ENCODE measurements around the gene HS6ST2. TPM values are rescaled to one million over a fixed set of nuclear protein-coding genes. Genes with fewer than 3 reads are reported as not detected.

Gene HS6ST2
- polyA plus RNA-seq, 1 donor (not counting 4 experiments of a cell fraction or from before 2014, with no cell fraction given) = 0.43 TPM

GRCh38 chrX:132609362-132609848 lies 349.0 kb downstream of the HS6ST2 start:
- Histone ChIP-seq H3K4me2 (ENCODE audit: control insufficient read depth, extremely low read depth, insufficient read depth, low read depth, low read length) (no peak overlapping the region), H3K9ac (ENCODE audit: control insufficient read depth, extremely low read depth, insufficient read depth, low read length) (no peak overlapping the region), H3K27ac (ENCODE audit: control insufficient read depth, insufficient read depth, low read length) (no peak overlapping the region), H3K9me1 (ENCODE audit: control insufficient read depth, extremely low read depth, insufficient read depth, low read length) (no peaks in the 10 kb centered on the region), H4K20me1 (ENCODE audit: control insufficient read depth, extremely low read depth, insufficient read depth, low read length) (no peaks in the 10 kb centered on the region), H3K36me3 (ENCODE audit: control insufficient read depth in 2 of 2, extremely low read depth in 1 of 2, insufficient read depth in 2 of 2, low read length in 2 of 2) (no peaks in the 10 kb centered on the region), H3K79me2 (ENCODE audit: control insufficient read depth, insufficient read depth, low read length) (no peaks in the 10 kb centered on the region), H3K27me3 (ENCODE audit: control insufficient read depth, extremely low read depth, insufficient read depth, low read length) (no peaks in the 10 kb centered on the region), H2AFZ (ENCODE audit: control insufficient read depth, low read length) (no peak overlapping the region), H3K4me1 (ENCODE audit: control insufficient read depth, extremely low read depth, insufficient read depth, low read length) (no peaks in the 10 kb centered on the region), H3K4me3 (ENCODE audit: control insufficient read depth in 2 of 3, extremely low read depth in 1 of 3, insufficient read depth in 2 of 3, low read depth in 1 of 3, low read length in 3 of 3) (no peak overlapping the region), H3K9me3 (ENCODE audit: control insufficient read depth, low read depth, low read length) (no peaks in the 10 kb centered on the region)
- no peak for DNase-seq (ENCODE audit: low read depth, low spot score)
- TF ChIP-seq EZH2 (IDR thresholded peaks at IDR 0.05; ENCODE audit: low read length) = no peak
- no peak for TF ChIP-seq CTCF (optimal IDR thresholded peaks at IDR 0.05 in 1 of 3, IDR thresholded peaks at IDR 0.05 in 1 of 3, conservative IDR thresholded peaks at IDR 0.05 in 1 of 3; ENCODE audit: extremely low read depth in 1 of 3, insufficient read depth in 2 of 3, low read length in 3 of 3)
- dilution Hi-C loops (cut with MboI; ENCODE audit: extremely low pct_ligation_motif_present, low sequenced_read_pairs) = no loop called here
- FAIRE-seq = no peak

DNA sequence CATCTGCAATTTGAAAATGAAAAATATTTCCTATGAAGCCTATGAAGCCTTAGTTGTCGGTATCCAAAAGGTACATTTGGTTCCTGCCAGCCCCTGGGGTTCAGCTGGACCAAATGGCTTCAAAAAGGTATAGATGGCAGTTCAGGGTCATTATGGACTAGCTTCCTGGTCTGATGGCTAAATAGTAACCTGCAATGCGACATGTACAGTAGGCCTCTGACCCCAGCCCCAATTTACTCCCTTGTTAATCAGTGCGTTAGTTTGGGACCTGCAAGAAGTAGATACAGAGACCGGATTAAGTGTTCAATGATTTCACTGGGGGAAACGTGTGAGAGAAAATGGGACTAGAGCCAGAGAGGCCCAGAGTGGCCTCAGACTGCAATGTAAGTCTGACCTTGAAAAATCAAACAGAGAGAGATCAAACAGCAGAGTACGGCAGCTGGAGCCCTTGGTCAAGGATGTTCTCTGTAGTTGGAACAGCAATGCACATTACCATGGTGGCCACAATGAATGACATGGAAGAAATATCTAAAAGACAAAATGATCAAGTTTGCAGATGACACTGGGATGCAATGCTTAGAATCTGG lies 354.6 kb downstream of the HS6ST2 start:
- Histone ChIP-seq H4K20me1 (ENCODE audit: control insufficient read depth, extremely low read depth, insufficient read depth, low read length) (no peaks in the 10 kb centered on the region), H3K4me3 (ENCODE audit: control insufficient read depth in 2 of 3, extremely low read depth in 1 of 3, insufficient read depth in 2 of 3, low read depth in 1 of 3, low read length in 3 of 3) (no peak overlapping the region), H3K27ac (ENCODE audit: control insufficient read depth, insufficient read depth, low read length) (no peak overlapping the region), H3K4me2 (ENCODE audit: control insufficient read depth, extremely low read depth, insufficient read depth, low read depth, low read length) (no peak overlapping the region), H2AFZ (ENCODE audit: control insufficient read depth, low read length) (no peak overlapping the region), H3K9me3 (ENCODE audit: control insufficient read depth, low read depth, low read length) (no peaks in the 10 kb centered on the region), H3K36me3 (ENCODE audit: control insufficient read depth in 2 of 2, extremely low read depth in 1 of 2, insufficient read depth in 2 of 2, low read length in 2 of 2) (no peaks in the 10 kb centered on the region), H3K79me2 (ENCODE audit: control insufficient read depth, insufficient read depth, low read length) (no peaks in the 10 kb centered on the region), H3K9ac (ENCODE audit: control insufficient read depth, extremely low read depth, insufficient read depth, low read length) (no peak overlapping the region), H3K27me3 (ENCODE audit: control insufficient read depth, extremely low read depth, insufficient read depth, low read length) (peaks cover 7% of the 10 kb centered on the region), H3K9me1 (ENCODE audit: control insufficient read depth, extremely low read depth, insufficient read depth, low read length) (no peaks in the 10 kb centered on the region), H3K4me1 (ENCODE audit: control insufficient read depth, extremely low read depth, insufficient read depth, low read length) (no peaks in the 10 kb centered on the region)
- DNase-seq (ENCODE audit: low read depth, low spot score) (no peak), FAIRE-seq (no peak)
- dilution Hi-C loops (cut with MboI; ENCODE audit: extremely low pct_ligation_motif_present, low sequenced_read_pairs) = no loop called here
- no peak for TF ChIP-seq CTCF (optimal IDR thresholded peaks at IDR 0.05 in 1 of 3, IDR thresholded peaks at IDR 0.05 in 1 of 3, conservative IDR thresholded peaks at IDR 0.05 in 1 of 3; ENCODE audit: extremely low read depth in 1 of 3, insufficient read depth in 2 of 3, low read length in 3 of 3)
- no peak for TF ChIP-seq EZH2 (IDR thresholded peaks at IDR 0.05; ENCODE audit: low read length)
